ACC112 (cell line): ENCODE data around the gene DOC2A.

Experiments
- H2AFZ ChIP-seq: fragments of 200-600 bp; sonication (generic); one replicate; pipeline ENCODE4 v1.6.0; 2017; ENCODE audit warnings: antibody characterized with exemption, low read length; ENCODE audit not compliant: unreplicated experiment
- H3K27ac ChIP-seq: fragments of 200-600 bp; sonication (generic); 2 replicates; pipeline ENCODE4 v1.5.1; 2014; ENCODE audit warnings: low read depth, mild to moderate bottlenecking, antibody characterized with exemption, low read length, moderate library complexity
- H3K27me3 ChIP-seq: fragments of 200-600 bp; sonication (generic); 2 replicates; pipeline ENCODE4 v1.6.1; 2014; ENCODE audit warnings: mild to moderate bottlenecking, antibody characterized with exemption, low read length, moderate library complexity, mixed read lengths; ENCODE audit not compliant: insufficient read depth
- H3K36me3 ChIP-seq: fragments of 200-600 bp; sonication (generic); 2 replicates; pipeline ENCODE4 v1.6.1; 2016; ENCODE audit warnings: mild to moderate bottlenecking, antibody characterized with exemption, low read length, moderate library complexity, mixed read lengths; ENCODE audit not compliant: insufficient read depth
- H3K4me1 ChIP-seq: fragments of 200-600 bp; sonication (generic); one replicate; pipeline ENCODE4 v1.6.1; 2016; ENCODE audit warnings: low read length, mixed read lengths; ENCODE audit not compliant: insufficient read depth, unreplicated experiment, control insufficient read depth
- H3K4me3 ChIP-seq: fragments of 200-600 bp; sonication (generic); 2 replicates; pipeline ENCODE4 v1.5.1; 2014; ENCODE audit warnings: mild to moderate bottlenecking, low read depth, low read length
- H3K79me2 ChIP-seq: fragments of 200-600 bp; sonication (generic); one replicate; pipeline ENCODE4 v1.6.0; 2016; ENCODE audit warnings: low read length; ENCODE audit not compliant: control insufficient read depth, unreplicated experiment, insufficient read depth

Gene DOC2A

GRCh38 chr16:29977063-29977825 is 33.6 kb downstream of the DOC2A start:
- Histone ChIP-seq H2AFZ (no peak overlapping the region), H3K36me3 (peaks cover 27% of the 10 kb centered on the region), H3K27me3 (no peaks in the 10 kb centered on the region), H3K4me1 (peaks cover 23% of the 10 kb centered on the region), H3K27ac (no peak overlapping the region), H3K4me3 (peak overlapping the region; percentile 88), H3K79me2 (peaks cover 58% of the 10 kb centered on the region)

GRCh38 chr16:29975811-29976511 is 34.9 kb downstream of the DOC2A start:
- peaks cover 58% of the 10 kb centered on the region for H3K79me2 ChIP-seq
- no peaks in the 10 kb centered on the region for H3K27me3 ChIP-seq
- peaks cover 23% of the 10 kb centered on the region for H3K4me1 ChIP-seq
- peak overlapping the region; percentile 88 for H3K4me3 ChIP-seq
- peaks cover 17% of the 10 kb centered on the region for H3K36me3 ChIP-seq
- no peak overlapping the region for H3K27ac ChIP-seq
- H2AFZ ChIP-seq = no peak overlapping the region

- Histone ChIP-seq H3K4me1 (peaks cover 23% of the 10 kb centered on the region), H3K4me3 (peak overlapping the region; percentile 88), H3K36me3 (peaks cover 11% of the 10 kb centered on the region; the same call in 1 of the 2 replicates), H3K27ac (no peak overlapping the region), H3K27me3 (no peaks in the 10 kb centered on the region), H3K79me2 (peaks cover 58% of the 10 kb centered on the region), H2AFZ (no peak overlapping the region)
Observed at GRCh38 chr16:29975134-29975538, 35.7 kb downstream of the DOC2A start.

GRCh38 chr16:29974291-29975133 is 36.3 kb downstream of the DOC2A start:
- Histone ChIP-seq H3K27me3 (no peaks in the 10 kb centered on the region), H3K36me3 (peaks cover 5% of the 10 kb centered on the region; the same call in 1 of the 2 replicates), H3K4me1 (peaks cover 23% of the 10 kb centered on the region), H2AFZ (peak overlapping the region; percentile 44), H3K79me2 (peaks cover 56% of the 10 kb centered on the region), H3K27ac (peak overlapping the region; percentile 36), H3K4me3 (peak overlapping the region; percentile 88)

- peak within 1 kb of the TSS; percentile 36 for H3K27ac ChIP-seq
- no peaks in the 10 kb centered on the region for H3K27me3 ChIP-seq
- peaks cover 3% of the 10 kb centered on the region; the same call in 1 of the 2 replicates for H3K36me3 ChIP-seq
- H3K4me1 ChIP-seq = peaks cover 23% of the 10 kb centered on the region
- H3K4me3 ChIP-seq = peak within 1 kb of the TSS; percentile 88
- peak within 1 kb of the TSS; percentile 47 for H2AFZ ChIP-seq
- peaks cover 48% of the 10 kb centered on the region for H3K79me2 ChIP-seq
Observed at GRCh38 chr16:29973384-29974246, 37.2 kb downstream of the DOC2A start, which contains the start of gene TAOK2. TAOK2 (plus strand) TSS chr16:29973868; CDS start chr16:29977773, 3,905 bp downstream.

GRCh38 chr16:29972992-29973383 is 37.8 kb downstream of the DOC2A start:
- H3K4me1 ChIP-seq = peaks cover 23% of the 10 kb centered on the region
- H3K36me3 ChIP-seq = peaks cover 8% of the 10 kb centered on the region; the same call in 1 of the 2 replicates
- peaks cover 43% of the 10 kb centered on the region for H3K79me2 ChIP-seq
- H3K4me3 ChIP-seq = no peak overlapping the region
- no peak overlapping the region for H3K27ac ChIP-seq
- H3K27me3 ChIP-seq = no peaks in the 10 kb centered on the region
- peak overlapping the region; percentile 47 for H2AFZ ChIP-seq

GRCh38 chr16:29972500-29972899 is 38.3 kb downstream of the DOC2A start:
- H3K36me3 ChIP-seq = peaks cover 8% of the 10 kb centered on the region; the same call in 1 of the 2 replicates

GRCh38 chr16:29971304-29971703 is 39.5 kb downstream of the DOC2A start:
- Histone ChIP-seq H3K4me3 (no peak overlapping the region), H3K79me2 (peaks cover 26% of the 10 kb centered on the region), H3K4me1 (peaks cover 14% of the 10 kb centered on the region), H3K36me3 (peaks cover 8% of the 10 kb centered on the region; the same call in 1 of the 2 replicates), H3K27me3 (no peaks in the 10 kb centered on the region), H3K27ac (no peak overlapping the region), H2AFZ (no peak overlapping the region)

More at GRCh38 chr16:29972500-29972899, 38.3 kb downstream of the DOC2A start:
- H3K79me2 ChIP-seq = peaks cover 38% of the 10 kb centered on the region
- H3K4me3 ChIP-seq = no peak overlapping the region
- no peaks in the 10 kb centered on the region for H3K27me3 ChIP-seq
- no peak overlapping the region for H3K27ac ChIP-seq
- peaks cover 23% of the 10 kb centered on the region for H3K4me1 ChIP-seq
- no peak overlapping the region for H2AFZ ChIP-seq

GRCh38 chr16:29968205-29968604 is 42.6 kb downstream of the DOC2A start:
- Histone ChIP-seq H3K4me1 (peaks cover 2% of the 10 kb centered on the region), H2AFZ (no peak overlapping the region), H3K27ac (no peak overlapping the region), H3K27me3 (no peaks in the 10 kb centered on the region), H3K36me3 (peaks cover 13% of the 10 kb centered on the region), H3K4me3 (no peak overlapping the region), H3K79me2 (peaks cover 2% of the 10 kb centered on the region)
